Kidney glomerular epithelial cell (primary cell): Measurements from ENCODE around the gene SYT15B.
"Not testable (repeated sequence)": the region's sequence is repeated elsewhere in the genome, so short reads cannot be mapped to it uniquely, and the experiment has no call there.

Source experiments
- DNase-seq: peaks from one replicate; lab custom pipeline; 2025; lab: John Stamatoyannopoulos, UW

Gene SYT15B

DNA sequence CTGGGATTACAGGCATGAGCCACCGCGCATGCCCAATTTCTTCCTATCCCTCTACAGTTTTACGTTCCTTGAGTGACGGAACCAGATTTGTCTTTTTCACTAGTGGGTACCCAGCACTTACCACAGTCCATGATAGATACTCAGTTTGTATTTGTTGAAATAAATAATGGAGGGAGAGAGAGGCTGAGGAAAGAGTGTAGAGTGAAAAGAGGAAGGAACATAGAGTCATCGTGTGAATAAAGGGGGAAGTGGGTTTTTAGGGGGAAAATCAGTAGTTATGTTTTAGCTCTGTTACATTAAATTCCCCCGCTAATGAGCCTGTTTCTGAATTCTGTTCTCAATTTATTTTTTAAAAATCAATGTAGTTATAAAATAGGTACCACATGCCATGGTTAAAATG is 37.7 kb downstream of the SYT15B start:
- not testable (repeated sequence) for DNase-seq

DNA sequence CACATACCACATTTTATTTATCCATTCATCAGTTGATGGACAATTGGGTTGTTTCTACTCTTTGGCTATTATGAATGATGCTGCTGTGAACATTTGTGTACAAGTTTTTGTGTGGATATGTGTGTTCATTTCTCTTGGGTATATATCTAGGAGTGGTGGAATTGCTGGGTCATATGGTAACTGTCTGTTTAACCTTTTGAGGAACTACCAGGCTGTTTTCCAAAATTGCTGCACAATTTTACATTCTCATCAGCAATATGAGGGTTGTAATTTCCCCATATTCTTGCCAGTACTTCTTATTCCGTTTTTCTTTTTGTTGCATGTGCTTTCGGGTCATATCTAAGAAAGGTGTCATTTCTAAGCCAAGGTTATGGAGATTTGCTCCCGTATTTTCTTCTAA is 38.3 kb downstream of the SYT15B start:
- DNase-seq = not testable (repeated sequence)

DNA sequence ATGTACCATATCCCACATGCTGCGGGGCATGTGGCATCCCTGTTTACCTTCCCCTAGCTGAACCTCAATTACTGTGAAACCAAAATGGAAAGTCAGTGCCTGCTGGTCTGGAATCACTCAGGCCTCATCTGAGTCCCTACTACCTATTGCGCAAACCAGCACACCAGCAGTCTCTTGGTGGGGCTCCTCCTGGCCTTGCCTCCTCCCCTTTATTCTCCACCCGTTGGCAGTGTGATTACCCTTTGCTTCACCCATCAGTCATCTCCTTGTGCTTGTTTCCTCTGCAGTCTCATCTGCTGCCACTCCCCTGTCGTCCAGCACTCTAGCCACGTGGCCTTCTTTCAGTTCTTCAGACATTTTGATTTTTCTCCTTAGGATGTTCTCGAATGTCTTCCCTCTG is 39.3 kb downstream of the SYT15B start:
- not testable (repeated sequence) for DNase-seq

DNA sequence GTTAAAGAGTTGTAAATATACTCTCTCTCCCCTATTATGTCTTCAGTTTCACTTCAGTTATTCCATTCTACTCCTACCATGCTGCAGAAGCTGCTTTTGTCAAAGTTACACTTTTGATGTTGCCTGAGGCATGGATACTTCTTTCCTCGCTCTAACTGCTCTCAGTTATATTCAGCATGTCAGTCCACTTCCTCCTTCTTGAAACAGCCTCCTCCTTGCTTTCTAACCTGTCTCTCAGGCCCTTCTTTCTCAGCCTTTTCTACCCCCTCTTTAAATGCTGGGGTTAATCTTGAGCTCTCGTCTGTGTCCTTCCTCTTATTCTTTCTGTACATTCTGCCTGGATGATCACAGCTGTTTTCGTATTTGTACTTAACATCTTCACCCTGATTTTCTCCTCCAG is 40.0 kb downstream of the SYT15B start:
- DNase-seq = not testable (repeated sequence)

DNA sequence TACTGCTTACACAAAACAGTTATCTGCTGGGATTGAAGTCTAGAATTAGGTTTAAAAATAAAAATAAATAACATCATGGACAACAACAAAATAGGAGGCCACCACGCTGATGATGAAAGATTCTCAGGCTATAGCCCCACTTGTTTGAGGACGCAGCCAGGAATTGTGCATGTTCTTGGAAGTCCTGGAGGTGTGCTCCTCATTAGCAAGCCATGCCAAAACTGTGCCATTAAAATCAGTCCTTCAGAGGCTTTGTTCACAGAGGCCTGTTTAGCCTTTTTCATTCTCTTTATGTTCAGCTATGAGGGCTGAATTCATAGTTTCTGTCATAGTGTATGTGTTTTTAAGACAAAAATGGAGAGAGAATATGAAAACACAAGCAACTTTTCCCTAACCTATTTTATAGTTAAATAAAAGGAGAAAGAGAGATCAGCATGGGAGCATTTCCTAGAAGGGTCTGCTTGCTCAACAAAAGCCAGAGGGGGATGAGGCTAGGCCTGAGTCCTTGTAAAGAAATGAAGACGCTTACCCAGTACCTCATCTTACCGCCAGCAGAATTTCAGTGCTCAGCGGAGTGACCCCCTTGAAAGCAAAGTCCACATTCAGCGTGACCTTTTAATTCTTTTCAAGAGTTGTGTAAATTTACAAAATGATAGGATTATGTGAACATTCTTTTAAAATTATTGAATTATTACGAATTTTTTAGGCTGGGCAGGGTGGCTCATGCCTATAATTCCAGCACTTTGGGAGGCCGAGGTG is 46.2 kb downstream of the SYT15B start:
- not testable (repeated sequence) for DNase-seq
